GM18499 (cell line): ENCODE measurements around the gene OXLD1.
"Not testable (repeated sequence)": the region's sequence is repeated elsewhere in the genome, so short reads cannot be mapped to it uniquely, and the experiment has no call there.

Experiments
- ATAC-seq: cut with Tn5 transposase; IDR thresholded peaks from one replicate; pipeline ENCODE4 v1.9.1; 2021; ENCODE audit warnings: moderate number of reproducible peaks; ENCODE audit not compliant: insufficient read depth, unreplicated experiment

OXLD1 gene

DNA sequence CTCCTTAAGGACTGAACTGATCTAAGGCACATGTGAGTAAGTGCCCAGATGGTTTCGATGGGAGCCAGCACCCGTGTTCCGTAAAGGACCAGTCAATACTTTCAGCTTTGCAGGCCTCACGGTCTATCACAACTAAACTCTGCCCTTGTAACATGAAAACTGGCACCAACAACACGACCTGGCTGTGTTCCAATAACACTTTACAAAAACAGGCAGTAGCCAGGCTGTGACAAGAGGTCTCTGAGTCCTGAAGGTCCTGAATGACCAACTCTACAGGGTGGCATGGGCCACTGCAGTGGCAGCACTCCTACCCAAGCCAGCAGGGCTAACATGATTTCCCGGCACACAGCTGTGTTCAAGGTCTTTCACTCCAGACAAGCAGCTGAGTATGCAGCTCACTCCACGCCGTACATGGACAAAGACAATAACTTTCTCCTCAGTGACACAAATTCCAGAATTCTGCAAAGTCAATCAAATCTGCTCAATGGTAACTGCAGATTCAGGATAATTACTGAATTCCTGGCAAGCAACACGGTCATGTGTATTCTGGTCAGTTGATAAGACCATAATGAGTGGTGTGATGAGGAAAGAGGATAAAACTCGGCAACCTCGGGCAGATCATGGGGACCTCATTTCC lies 44.8 kb downstream of the OXLD1 start:
- no peak for ATAC-seq

DNA sequence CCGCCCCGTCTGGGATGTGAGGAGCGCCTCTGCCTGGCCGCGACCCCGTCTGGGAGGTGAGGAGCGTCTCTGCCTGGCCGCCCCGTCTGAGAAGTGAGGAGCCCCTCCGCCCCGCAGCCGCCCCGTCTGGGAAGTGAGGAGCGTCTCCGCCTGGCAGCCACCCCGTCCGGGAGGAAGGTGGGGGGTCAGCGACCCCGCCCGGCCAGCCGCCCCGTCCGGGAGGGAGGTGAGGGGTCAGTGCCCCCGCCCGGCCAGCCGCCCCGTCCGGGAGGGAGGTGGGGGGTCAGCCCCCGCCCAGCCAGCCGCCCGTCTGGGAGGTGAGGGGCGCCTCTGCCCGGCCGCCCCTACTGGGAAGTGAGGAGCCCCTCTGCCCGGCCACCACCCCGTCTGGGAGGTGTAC lies 48.1 kb downstream of the OXLD1 start:
- not testable (repeated sequence) for ATAC-seq

DNA sequence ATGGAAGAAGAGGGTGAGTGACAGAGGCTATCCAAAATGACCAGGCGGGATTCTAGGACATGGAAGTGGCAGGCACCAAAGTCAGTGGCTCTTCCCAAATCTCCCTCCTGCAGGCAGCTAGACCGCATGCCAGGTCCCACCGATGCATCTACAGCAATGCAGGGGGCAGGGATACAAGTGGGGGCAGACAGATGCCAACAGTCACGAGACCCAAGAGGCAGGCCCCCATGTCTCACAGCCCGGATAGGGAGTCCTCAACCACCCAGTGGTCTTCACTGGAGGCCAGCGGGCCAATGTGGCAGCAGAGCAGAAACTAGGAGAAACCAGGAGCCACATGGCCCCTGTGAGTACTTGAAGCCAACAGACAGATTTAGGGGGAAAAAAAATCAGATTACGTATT lies 49.5 kb downstream of the OXLD1 start:
- ATAC-seq = no peak

DNA sequence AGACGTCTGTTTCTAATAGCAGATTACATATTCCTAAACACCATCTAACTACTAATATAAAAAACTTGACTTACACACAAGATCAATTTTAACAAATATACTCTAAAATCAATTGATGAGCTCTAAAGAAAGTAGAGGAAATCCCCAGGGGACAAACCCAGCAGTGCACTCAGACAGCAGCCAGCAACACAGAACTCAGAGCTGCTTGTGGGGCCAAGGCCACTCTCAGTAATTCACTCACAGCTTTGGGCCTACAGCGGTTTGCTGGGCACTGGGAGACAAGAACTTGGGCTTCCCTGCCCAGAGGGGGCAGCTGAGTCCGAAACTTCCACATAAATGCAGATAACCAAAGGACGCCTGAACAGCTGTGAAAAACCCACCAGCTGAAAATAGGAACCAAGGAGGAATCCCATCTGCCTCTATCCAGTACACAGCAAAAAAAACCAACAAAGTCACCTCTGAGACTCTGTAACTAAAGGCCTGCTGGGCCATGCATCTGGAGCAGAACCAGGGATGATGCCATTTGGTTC lies 50.9 kb downstream of the OXLD1 start:
- no peak for ATAC-seq
